BJ (cell line): ENCODE results near the gene TCF4. TPM values are rescaled to one million over a fixed set of nuclear protein-coding genes. Genes with fewer than 3 reads are reported as not detected.

Source experiments
- CTCF ChIA-PET: fragments of 350-600 bp; formaldehyde crosslinking; extraction: SDS; loops from one replicate; lab custom pipeline; 2021; ENCODE audit warnings: antibody characterized with exemption, inconsistent platforms; lab: Yijun Ruan, JAX
- POLR2A ChIA-PET: fragments of 300-600 bp; sonication (Branson Sonifier 250); formaldehyde crosslinking; extraction: SDS; loops from one replicate; lab custom pipeline; 2021; ENCODE audit warnings: antibody characterized with exemption; lab: Charles Lee
- DNase-seq: peaks from one replicate; pipeline ENCODE4 v3.0.0-alpha.2; 2011; ENCODE audit warnings: low read depth
- H3K27me3 ChIP-seq: 2 replicates; pipeline ENCODE4 v1.6.0; 2011; ENCODE audit warnings: low read length; ENCODE audit not compliant: control insufficient read depth, insufficient read depth
- H3K36me3 ChIP-seq: 2 replicates; pipeline ENCODE4 v1.5.1; 2011; ENCODE audit warnings: low read length; ENCODE audit not compliant: control insufficient read depth, insufficient read depth
- H3K4me3 ChIP-seq: 2 replicates; pipeline ENCODE4 v1.5.1; 2011; ENCODE audit warnings: low read depth, mild to moderate bottlenecking, control low read depth, low read length
- polyA plus RNA-seq: library from polyadenylated mRNA; depleted of rRNA; stranded (reverse); fragments of >200 nt; gene quantifications from 2 replicates; pipeline ENCODE4 v1.2.3, GENCODE V29; 2011
- TF ChIP-seq, protein P1 (sequence below): IDR thresholded peaks from 2 replicates; pipeline ENCODE4 v1.5.1; 2011; ENCODE audit warnings: low read depth, mild to moderate bottlenecking, control low read depth, inconsistent platforms, low read length, moderate library complexity; ENCODE audit not compliant: insufficient read depth

The TCF4 gene
- polyA plus RNA-seq, 1 experiment: 65.8 TPM

DNA sequence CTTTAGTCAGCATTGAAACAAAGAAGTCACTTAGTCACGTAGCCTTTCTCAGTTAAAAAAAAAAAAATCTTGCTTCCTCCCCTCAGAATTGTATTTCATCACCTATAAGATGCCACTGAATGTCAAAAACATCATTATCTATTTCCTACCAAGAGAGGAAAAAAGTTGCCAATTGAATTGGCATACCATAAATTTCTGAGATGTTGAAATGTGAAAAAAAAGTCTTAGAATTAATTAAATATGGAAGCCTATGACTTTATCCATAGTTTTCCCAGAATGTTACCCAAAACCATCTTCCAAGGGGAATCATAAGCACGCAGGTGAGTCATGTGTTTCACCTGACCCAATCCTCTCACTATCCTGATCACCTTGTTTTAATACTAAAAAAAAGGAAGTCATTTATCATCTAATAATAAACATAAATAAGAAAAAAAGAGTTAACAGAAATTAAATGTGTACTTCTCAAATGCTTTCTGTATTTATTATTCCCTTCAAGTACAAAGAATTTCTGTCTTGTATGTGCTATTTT lies 205.7 kb downstream of the TCF4 start:
- POLR2A ChIA-PET: no interaction called here
- TF ChIP-seq, protein P1, sequence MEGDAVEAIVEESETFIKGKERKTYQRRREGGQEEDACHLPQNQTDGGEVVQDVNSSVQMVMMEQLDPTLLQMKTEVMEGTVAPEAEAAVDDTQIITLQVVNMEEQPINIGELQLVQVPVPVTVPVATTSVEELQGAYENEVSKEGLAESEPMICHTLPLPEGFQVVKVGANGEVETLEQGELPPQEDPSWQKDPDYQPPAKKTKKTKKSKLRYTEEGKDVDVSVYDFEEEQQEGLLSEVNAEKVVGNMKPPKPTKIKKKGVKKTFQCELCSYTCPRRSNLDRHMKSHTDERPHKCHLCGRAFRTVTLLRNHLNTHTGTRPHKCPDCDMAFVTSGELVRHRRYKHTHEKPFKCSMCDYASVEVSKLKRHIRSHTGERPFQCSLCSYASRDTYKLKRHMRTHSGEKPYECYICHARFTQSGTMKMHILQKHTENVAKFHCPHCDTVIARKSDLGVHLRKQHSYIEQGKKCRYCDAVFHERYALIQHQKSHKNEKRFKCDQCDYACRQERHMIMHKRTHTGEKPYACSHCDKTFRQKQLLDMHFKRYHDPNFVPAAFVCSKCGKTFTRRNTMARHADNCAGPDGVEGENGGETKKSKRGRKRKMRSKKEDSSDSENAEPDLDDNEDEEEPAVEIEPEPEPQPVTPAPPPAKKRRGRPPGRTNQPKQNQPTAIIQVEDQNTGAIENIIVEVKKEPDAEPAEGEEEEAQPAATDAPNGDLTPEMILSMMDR: no peak
- CTCF ChIA-PET: interaction anchor here (1.0 to 2.8 kb wide), 4 partner anchors 12 to 399 kb away, joined by 3 to 8 read pairs (median 4); no protein-coding TSS in a partner anchor
- Histone ChIP-seq H3K36me3 (no peaks in the 10 kb centered on the region), H3K4me3 (no peak overlapping the region), H3K27me3 (no peaks in the 10 kb centered on the region)
- DNase-seq: no peak

DNA sequence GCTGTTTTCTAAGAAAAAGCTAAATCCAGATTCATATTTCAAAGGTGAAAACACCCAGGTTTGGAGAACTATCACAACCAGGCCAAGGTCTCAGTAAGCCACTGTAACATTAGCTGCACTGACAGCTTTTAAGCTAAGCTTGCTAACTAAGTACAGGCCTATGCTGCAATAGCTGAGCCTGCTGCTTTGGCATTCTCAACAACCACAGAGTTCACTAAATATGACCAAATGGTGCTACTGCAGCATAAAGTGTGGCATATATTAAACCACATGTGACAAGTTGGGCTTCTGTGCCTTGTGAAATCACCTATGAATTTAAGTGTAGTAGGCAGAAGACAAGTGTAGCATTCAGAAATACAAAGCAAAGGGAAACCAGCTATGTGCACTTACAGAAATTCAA lies 206.7 kb downstream of the TCF4 start:
- ChIA-PET POLR2A (interaction anchor here (0.6 kb wide), 1 partner anchor 49 kb away, joined by 3 read pairs; no protein-coding TSS in a partner anchor), CTCF (interaction anchor here (0.7 to 2.8 kb wide), 6 partner anchors 30 to 400 kb away, joined by 3 to 8 read pairs (median 4); no protein-coding TSS in a partner anchor)
- H3K36me3 ChIP-seq: no peaks in the 10 kb centered on the region
- no peaks in the 10 kb centered on the region for H3K27me3 ChIP-seq
- DNase-seq: peak; percentile 61
- TF ChIP-seq, protein P1: no peak
- H3K4me3 ChIP-seq: no peak overlapping the region

- ChIA-PET POLR2A (no interaction called here), CTCF (interaction anchor here (0.7 to 2.8 kb wide), 3 partner anchors 146 to 401 kb away, joined by 3 to 8 read pairs (median 6); no protein-coding TSS in a partner anchor)
- H3K27me3 ChIP-seq: no peaks in the 10 kb centered on the region
- DNase-seq: no peak
- no peaks in the 10 kb centered on the region for H3K36me3 ChIP-seq
- TF ChIP-seq, protein P1: no peak
- no peak overlapping the region for H3K4me3 ChIP-seq
These were observed 207.4 kb downstream of the TCF4 start for GRCh38 chr18:55380589-55380988.

DNA sequence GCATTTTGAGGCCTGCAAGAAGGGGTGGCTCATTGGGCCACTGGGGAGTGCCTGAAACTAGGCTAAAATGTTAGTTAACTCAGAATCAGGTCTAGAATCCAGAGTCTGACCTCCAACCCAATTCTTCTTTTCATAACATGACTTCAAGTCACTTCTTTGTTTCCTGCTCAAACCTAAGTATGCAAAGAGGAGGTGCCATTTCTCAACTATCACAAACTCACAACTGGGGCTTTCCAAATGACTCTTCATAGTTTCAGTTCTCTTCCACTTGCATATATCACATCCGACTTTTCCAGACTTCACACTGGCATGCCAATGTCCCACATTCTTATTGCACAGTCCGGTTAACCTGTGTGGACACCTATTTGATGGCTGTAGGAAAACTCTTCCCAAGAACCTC lies 211.6 kb downstream of the TCF4 start:
- Histone ChIP-seq H3K4me3 (no peak overlapping the region), H3K27me3 (no peaks in the 10 kb centered on the region), H3K36me3 (no peaks in the 10 kb centered on the region)
- TF ChIP-seq, protein P1: no peak
- ChIA-PET POLR2A (no interaction called here), CTCF (no interaction called here)
- no peak for DNase-seq

DNA sequence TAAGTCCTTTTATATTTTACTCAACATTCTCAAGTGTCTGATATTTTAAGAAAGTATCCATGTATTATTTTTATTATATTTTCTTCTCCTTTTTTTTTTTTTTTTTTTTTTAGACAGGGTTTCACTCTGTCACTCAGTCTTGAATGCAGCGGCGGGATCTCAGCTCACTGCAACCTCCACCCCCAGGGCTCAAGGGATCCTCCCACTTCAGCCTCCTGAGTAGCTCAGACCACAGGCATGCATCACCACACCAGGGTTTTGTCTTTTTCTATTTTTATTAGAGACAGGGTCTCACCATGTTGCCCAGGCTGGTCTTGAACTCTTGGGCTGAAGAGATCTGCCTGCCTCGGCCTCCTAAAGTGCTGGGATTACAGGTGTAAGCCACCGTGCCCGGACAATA lies 212.1 kb downstream of the TCF4 start:
- DNase-seq: no peak
- TF ChIP-seq, protein P1: no peak
- H3K4me3 ChIP-seq: no peak overlapping the region
- ChIA-PET CTCF (no interaction called here), POLR2A (no interaction called here)
- H3K27me3 ChIP-seq: no peaks in the 10 kb centered on the region
- no peaks in the 10 kb centered on the region for H3K36me3 ChIP-seq
